Karpas-422 (cell line): ENCODE measurements around the gene EFS. TPM values are rescaled to one million over a fixed set of nuclear protein-coding genes. Genes with fewer than 3 reads are reported as not detected.
"Not testable (repeated sequence)": the region's sequence is repeated elsewhere in the genome, so short reads cannot be mapped to it uniquely, and the experiment has no call there.

Experiments
- DNase-seq: peaks from one replicate; pipeline ENCODE4 v3.0.0-alpha.2; 2015
- H2AFZ ChIP-seq: fragments of 200-600 bp; sonication (generic); 2 replicates; pipeline ENCODE4 v1.6.1; 2014; ENCODE audit warnings: antibody characterized with exemption, low read length, mixed read lengths
- H3K27ac ChIP-seq: fragments of 200-600 bp; sonication (generic); 2 replicates; pipeline ENCODE4 v1.5.1; 2014; ENCODE audit warnings: mild to moderate bottlenecking, low read length, moderate library complexity
- H3K27me3 ChIP-seq: fragments of 200-600 bp; sonication (generic); 2 replicates; pipeline ENCODE4 v1.6.1; 2014; ENCODE audit warnings: low read length, mixed read lengths
- H3K36me3 ChIP-seq: fragments of 200-600 bp; sonication (generic); 2 replicates; pipeline ENCODE4 v1.6.1; 2014; ENCODE audit warnings: low read length, mixed read lengths; ENCODE audit not compliant: insufficient read depth
- H3K4me1 ChIP-seq: fragments of 200-600 bp; sonication (generic); 2 replicates; pipeline ENCODE4 v1.6.1; 2014; ENCODE audit warnings: mild to moderate bottlenecking, low read length, mixed read lengths
- H3K4me2 ChIP-seq: fragments of 200-600 bp; sonication (generic); 2 replicates; pipeline ENCODE4 v1.6.1; 2014; ENCODE audit warnings: low read length, low read depth, mild to moderate bottlenecking; ENCODE audit not compliant: poor library complexity, severe bottlenecking
- H3K4me3 ChIP-seq: fragments of 200-600 bp; sonication (generic); 2 replicates; pipeline ENCODE4 v1.5.1; 2014; ENCODE audit warnings: mild to moderate bottlenecking, antibody characterized with exemption, low read length, mixed read lengths
- H3K79me2 ChIP-seq: fragments of 200-600 bp; sonication (generic); 2 replicates; pipeline ENCODE4 v1.6.1; 2014; ENCODE audit warnings: mild to moderate bottlenecking, low read length, mixed read lengths
- H3K9ac ChIP-seq: fragments of 200-600 bp; sonication (generic); 2 replicates; pipeline ENCODE4 v1.6.0; 2014; ENCODE audit warnings: low read length
- H3K9me2 ChIP-seq: fragments of 200-600 bp; sonication (generic), shearing (Covaris generic); replicated peaks from 2 replicates; pipeline ENCODE4 v1.6.0; 2014; ENCODE audit warnings: mild to moderate bottlenecking, low read length, moderate library complexity; ENCODE audit not compliant: insufficient read depth
- H3K9me3 ChIP-seq: fragments of 300-700, 200-600 bp; sonication (generic); 2 replicates; pipeline ENCODE4 v1.6.1; 2014; ENCODE audit warnings: low read length, mixed read lengths
- H4K20me1 ChIP-seq: fragments of 200-600 bp; sonication (generic); 2 replicates; pipeline ENCODE4 v1.6.1; 2014; ENCODE audit warnings: mild to moderate bottlenecking, antibody characterized with exemption, low read length, low read depth; ENCODE audit not compliant: insufficient read depth
- total RNA-seq: library from RNA; depleted of rRNA; stranded (reverse); fragments of >200 nt; shearing (Covaris generic); gene quantifications from 2 replicates; pipeline ENCODE4 v1.2.3, GENCODE V29; 2014; ENCODE audit warnings: low replicate concordance

The EFS gene
- total RNA-seq, 1 experiment from 2014 or later, result not detected

DNA sequence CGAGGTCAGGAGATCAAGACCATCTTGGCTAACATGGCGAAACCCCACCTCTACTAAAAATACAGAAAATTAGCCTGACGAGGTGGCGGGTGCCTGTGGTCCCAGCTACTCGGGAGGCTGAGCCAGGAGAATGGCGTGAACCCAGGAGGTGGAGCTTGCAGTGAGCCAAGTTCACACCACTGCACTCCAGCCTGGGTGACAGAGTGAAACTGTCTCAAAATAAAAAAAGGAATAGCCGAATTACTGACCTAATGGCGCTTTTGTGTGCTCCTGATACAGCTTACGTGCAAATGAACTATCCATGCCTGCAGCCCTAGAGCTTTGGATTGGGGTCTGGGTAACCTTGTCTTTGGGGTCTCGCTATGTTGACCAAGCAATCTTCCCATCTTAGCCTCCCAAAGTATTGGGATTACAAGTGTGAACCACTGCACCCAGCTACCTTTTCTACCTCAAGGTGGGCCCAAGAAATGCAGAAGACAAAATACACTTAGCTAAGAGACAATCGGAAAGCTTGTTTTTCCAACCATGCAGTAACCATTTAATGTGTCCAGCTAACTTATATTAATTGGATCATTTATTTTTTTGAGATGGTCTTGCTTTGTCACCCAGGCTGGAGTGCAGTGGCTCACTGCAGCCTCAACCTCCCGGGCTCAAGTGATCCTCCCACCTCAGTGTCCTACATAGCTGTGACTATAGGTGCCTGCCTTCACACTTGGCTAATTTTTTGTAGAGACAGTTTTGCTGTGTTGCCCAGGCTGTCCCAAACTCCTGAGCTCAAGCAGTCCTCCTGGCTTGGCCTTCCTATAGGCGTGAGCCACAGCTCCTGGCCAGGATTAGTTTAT lies 38.3 kb downstream of the EFS start:
- peaks cover 28% of the 10 kb centered on the region for H3K36me3 ChIP-seq
- H3K4me2 ChIP-seq, result no peak overlapping the region
- H3K4me3 ChIP-seq, result no peak overlapping the region
- peaks cover 6% of the 10 kb centered on the region; the same call in 1 of the 2 replicates for H4K20me1 ChIP-seq
- H3K27ac ChIP-seq, result peak overlapping the region; percentile 2; the same call in 1 of the 2 replicates
- no peaks in the 10 kb centered on the region for H3K9me3 ChIP-seq
- no peaks in the 10 kb centered on the region for H3K9me2 ChIP-seq
- H2AFZ ChIP-seq, result no peak overlapping the region
- peaks cover 23% of the 10 kb centered on the region for H3K4me1 ChIP-seq
- H3K79me2 ChIP-seq, result peaks cover 23% of the 10 kb centered on the region
- H3K27me3 ChIP-seq, result no peaks in the 10 kb centered on the region
- H3K9ac ChIP-seq, result no peak overlapping the region
- peak; percentile 67 for DNase-seq

DNA sequence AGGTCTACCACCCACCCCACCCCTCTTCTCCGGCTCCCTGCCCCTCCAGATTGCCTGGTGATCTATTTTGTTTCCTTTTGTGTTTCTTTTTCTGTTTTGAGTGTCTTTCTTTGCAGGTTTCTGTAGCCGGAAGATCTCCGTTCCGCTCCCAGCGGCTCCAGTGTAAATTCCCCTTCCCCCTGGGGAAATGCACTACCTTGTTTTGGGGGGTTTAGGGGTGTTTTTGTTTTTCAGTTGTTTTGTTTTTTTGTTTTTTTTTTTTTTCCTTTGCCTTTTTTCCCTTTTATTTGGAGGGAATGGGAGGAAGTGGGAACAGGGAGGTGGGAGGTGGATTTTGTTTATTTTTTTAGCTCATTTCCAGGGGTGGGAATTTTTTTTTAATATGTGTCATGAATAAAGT lies 39.2 kb downstream of the EFS start:
- H3K9ac ChIP-seq, H3K9me2 ChIP-seq, H3K27me3 ChIP-seq, H3K27ac ChIP-seq, H3K4me3 ChIP-seq, H3K9me3 ChIP-seq, DNase-seq, H4K20me1 ChIP-seq, H3K4me2 ChIP-seq, H2AFZ ChIP-seq: not testable (repeated sequence)
- Histone ChIP-seq H3K36me3 (peaks cover 28% of the 10 kb centered on the region), H3K79me2 (peaks cover 26% of the 10 kb centered on the region), H3K4me1 (peaks cover 23% of the 10 kb centered on the region)

DNA sequence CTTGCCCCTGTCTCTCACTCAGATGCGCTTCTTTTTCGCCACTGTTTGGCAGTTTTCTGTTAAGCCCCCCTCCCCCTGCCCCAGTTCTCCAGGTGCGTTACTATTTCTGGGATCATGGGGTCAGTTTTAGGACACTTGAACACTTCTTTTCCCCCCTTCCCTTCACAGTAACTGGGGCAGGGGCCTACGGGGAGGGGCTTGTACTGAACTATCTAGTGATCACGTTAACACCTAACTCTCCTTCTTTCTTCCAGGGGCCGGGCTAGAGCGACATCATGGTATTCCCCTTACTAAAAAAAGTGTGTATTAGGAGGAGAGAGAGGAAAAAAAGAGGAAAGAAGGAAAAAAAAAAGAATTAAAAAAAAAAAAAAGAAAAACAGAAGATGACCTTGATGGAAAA lies 40.0 kb downstream of the EFS start:
- H3K9me3 ChIP-seq, result no peaks in the 10 kb centered on the region
- H4K20me1 ChIP-seq, result peaks cover 6% of the 10 kb centered on the region; the same call in 1 of the 2 replicates
- no peak for DNase-seq
- no peak overlapping the region for H2AFZ ChIP-seq
- H3K4me3 ChIP-seq, result no peak overlapping the region
- no peak overlapping the region for H3K9ac ChIP-seq
- peaks cover 31% of the 10 kb centered on the region for H3K4me1 ChIP-seq
- no peaks in the 10 kb centered on the region for H3K27me3 ChIP-seq
- no peak overlapping the region for H3K27ac ChIP-seq
- H3K4me2 ChIP-seq, result no peak overlapping the region
- peaks cover 28% of the 10 kb centered on the region for H3K36me3 ChIP-seq
- no peaks in the 10 kb centered on the region for H3K9me2 ChIP-seq
- H3K79me2 ChIP-seq, result peaks cover 30% of the 10 kb centered on the region

DNA sequence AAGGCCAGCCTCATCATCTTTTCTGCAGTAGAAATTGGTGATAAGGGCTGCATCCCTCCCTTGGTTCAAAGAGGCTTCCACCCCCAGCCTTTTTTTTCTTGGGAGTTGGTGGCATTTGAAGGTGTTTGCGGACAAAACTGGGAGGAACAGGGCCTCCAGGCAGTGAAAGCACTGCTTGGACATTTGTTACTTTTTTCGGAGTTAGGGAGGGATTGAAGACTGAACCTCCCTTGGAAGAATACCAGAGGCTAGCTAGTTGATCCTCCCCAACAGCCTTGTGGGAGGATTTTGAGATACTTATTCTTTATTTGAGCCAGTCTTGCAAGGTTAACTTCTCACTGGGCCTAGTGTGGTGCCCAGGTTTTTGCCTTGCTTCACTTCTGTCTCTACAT lies 40.5 kb downstream of the EFS start:
- no peak overlapping the region for H3K4me3 ChIP-seq
- H3K9ac ChIP-seq, result no peak overlapping the region
- H4K20me1 ChIP-seq, result peaks cover 6% of the 10 kb centered on the region; the same call in 1 of the 2 replicates
- no peak overlapping the region for H3K4me2 ChIP-seq
- H3K27me3 ChIP-seq, result no peaks in the 10 kb centered on the region
- no peaks in the 10 kb centered on the region for H3K9me2 ChIP-seq
- H3K79me2 ChIP-seq, result peaks cover 30% of the 10 kb centered on the region
- no peak for DNase-seq
- H3K36me3 ChIP-seq, result peaks cover 28% of the 10 kb centered on the region
- H3K9me3 ChIP-seq, result no peaks in the 10 kb centered on the region
- H2AFZ ChIP-seq, result no peak overlapping the region
- peaks cover 34% of the 10 kb centered on the region for H3K4me1 ChIP-seq
- H3K27ac ChIP-seq, result no peak overlapping the region

DNA sequence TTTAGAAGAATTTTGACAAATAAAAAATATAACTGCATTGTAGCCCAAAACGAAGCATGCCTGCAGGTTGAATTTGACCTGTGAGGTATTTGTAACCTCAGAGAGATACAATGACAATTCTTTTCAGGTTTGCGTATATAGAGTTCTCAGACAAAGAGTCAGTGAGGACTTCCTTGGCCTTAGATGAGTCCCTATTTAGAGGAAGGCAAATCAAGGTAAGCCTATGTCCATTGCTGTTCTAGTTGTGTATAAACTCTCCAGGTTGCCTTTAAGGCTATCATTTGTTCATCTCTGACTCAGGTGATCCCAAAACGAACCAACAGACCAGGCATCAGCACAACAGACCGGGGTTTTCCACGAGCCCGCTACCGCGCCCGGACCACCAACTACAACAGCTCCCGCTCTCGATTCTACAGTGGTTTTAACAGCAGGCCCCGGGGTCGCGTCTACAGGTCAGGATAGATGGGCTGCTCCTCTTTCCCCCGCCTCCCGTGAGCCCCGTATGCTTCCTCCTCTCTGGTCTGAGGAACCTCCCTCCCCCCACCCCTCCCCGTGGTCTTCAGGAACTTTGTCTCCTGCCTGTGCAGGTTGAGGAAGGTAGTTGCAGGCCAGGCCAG lies 41.0 kb downstream of the EFS start:
- peak overlapping the region; percentile 85 for H3K4me2 ChIP-seq
- H3K4me3 ChIP-seq, result no peak overlapping the region
- H4K20me1 ChIP-seq, result peaks cover 6% of the 10 kb centered on the region; the same call in 1 of the 2 replicates
- no peaks in the 10 kb centered on the region for H3K9me3 ChIP-seq
- H3K4me1 ChIP-seq, result peaks cover 34% of the 10 kb centered on the region
- peaks cover 28% of the 10 kb centered on the region for H3K36me3 ChIP-seq
- H3K9me2 ChIP-seq, result no peaks in the 10 kb centered on the region
- H3K27me3 ChIP-seq, result no peaks in the 10 kb centered on the region
- H3K79me2 ChIP-seq, result peaks cover 30% of the 10 kb centered on the region
- H2AFZ ChIP-seq, result no peak overlapping the region
- H3K9ac ChIP-seq, result no peak overlapping the region
- H3K27ac ChIP-seq, result no peak overlapping the region; the same call in 1 of the 2 replicates
- DNase-seq, result no peak

DNA sequence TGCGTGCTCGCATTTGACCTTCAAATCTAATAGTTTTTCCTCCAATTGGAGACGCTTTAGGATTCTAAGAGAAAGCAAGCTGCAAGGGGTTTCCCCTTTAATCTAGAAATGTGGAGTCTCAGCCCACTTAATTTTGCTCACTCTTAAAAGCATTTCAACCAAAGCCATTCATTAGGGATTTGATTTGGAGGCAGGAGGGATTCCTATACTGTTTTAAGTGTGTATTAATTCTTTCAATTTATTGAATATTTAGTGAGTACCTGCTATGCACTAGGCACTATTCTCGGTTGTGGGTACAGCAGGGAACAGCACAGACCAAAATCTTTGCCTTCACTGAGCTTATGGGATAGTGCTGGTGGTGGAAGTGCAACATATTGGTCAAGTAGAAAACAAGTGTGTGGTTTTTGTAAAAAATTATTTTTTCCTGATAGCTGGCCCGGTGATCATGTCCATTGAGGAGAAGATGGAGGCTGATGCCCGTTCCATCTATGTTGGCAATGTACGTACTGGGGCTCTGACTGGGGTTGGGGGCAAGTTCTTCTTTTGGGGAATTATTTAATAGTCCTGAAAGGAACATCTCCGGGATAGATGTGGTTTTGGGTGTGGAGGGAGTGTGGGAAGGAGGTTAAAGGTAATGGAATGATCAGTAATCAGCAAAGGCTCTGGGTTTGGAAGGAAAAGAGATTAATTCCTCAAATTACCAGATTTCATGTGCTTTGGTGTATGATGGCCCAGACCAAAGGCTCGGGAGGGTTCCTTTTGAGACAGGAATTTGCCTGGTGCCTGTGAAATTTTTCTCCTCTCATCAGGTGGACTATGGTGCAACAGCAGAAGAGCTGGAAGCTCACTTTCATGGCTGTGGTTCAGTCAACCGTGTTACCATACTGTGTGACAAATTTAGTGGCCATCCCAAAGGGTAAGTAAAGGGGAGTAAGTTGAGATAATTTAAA lies 42.1 kb downstream of the EFS start:
- Histone ChIP-seq H3K4me1 (peaks cover 34% of the 10 kb centered on the region), H3K4me3 (peak overlapping the region; percentile 86), H3K36me3 (peaks cover 28% of the 10 kb centered on the region), H3K27me3 (no peaks in the 10 kb centered on the region), H2AFZ (no peak overlapping the region), H3K79me2 (peaks cover 30% of the 10 kb centered on the region), H3K27ac (peak overlapping the region; percentile 59), H3K9me3 (no peaks in the 10 kb centered on the region), H3K4me2 (peak overlapping the region; percentile 85), H3K9ac (peak overlapping the region; percentile 92), H3K9me2 (no peaks in the 10 kb centered on the region), H4K20me1 (peaks cover 6% of the 10 kb centered on the region; the same call in 1 of the 2 replicates)
- DNase-seq, result no peak

DNA sequence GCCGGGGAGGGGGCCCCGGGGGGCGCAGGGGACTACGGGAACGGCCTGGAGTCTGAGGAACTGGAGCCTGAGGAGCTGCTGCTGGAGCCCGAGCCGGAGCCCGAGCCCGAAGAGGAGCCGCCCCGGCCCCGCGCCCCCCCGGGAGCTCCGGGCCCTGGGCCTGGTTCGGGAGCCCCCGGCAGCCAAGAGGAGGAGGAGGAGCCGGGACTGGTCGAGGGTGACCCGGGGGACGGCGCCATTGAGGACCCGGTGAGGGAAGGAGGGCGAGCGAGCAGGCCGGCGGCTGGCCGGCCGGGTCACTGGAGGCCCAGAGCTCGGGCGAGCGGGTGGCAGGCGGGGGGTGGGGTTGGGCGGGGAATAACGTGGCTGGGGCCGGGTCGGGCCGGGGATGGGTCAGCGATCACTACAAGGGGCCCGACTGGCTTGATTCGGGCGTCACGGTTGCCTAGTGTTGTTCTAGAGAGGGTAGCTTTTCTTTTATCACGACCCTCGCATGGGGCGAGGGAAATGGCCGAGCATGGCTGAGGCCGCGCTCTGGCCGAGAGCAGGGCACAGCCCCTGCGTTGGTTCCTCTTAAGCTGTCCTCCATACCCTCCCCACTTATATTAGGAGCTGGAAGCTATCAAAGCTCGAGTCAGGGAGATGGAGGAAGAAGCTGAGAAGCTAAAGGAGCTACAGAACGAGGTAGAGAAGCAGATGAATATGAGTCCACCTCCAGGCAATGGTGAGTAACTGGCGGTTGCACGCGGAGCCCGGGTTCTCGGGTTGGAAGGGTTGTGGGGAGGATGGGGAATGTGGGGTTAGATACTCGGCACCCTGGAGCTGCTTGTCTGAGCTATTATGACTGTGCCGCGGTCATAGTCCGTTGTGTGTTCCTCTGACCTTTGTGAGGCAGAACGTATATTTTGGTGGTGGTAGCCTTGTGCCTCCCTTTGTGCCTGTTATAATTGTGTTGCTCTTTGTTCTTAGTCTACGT lies 43.1 kb downstream of the EFS start:
- peaks cover 6% of the 10 kb centered on the region; the same call in 1 of the 2 replicates for H4K20me1 ChIP-seq
- H3K4me3 ChIP-seq, result peak overlapping the region; percentile 86
- peaks cover 34% of the 10 kb centered on the region for H3K4me1 ChIP-seq
- H3K27ac ChIP-seq, result peak overlapping the region; percentile 59
- peak; percentile 83 for DNase-seq
- peaks cover 28% of the 10 kb centered on the region for H3K36me3 ChIP-seq
- H3K79me2 ChIP-seq, result peaks cover 30% of the 10 kb centered on the region
- H3K4me2 ChIP-seq, result peak overlapping the region; percentile 85
- no peaks in the 10 kb centered on the region for H3K9me3 ChIP-seq
- peak overlapping the region; percentile 92 for H3K9ac ChIP-seq
- H2AFZ ChIP-seq, result no peak overlapping the region
- no peaks in the 10 kb centered on the region for H3K9me2 ChIP-seq
- H3K27me3 ChIP-seq, result no peaks in the 10 kb centered on the region
